GM21528 (cell line): Measurements from ENCODE around the gene FOXP1.

Experiments
- ATAC-seq: cut with Tn5 transposase; IDR thresholded peaks from one replicate; pipeline ENCODE4 v1.9.1; 2021; ENCODE audit warnings: mild to moderate bottlenecking, moderate library complexity; ENCODE audit not compliant: unreplicated experiment, low FRiP score

The FOXP1 gene

DNA sequence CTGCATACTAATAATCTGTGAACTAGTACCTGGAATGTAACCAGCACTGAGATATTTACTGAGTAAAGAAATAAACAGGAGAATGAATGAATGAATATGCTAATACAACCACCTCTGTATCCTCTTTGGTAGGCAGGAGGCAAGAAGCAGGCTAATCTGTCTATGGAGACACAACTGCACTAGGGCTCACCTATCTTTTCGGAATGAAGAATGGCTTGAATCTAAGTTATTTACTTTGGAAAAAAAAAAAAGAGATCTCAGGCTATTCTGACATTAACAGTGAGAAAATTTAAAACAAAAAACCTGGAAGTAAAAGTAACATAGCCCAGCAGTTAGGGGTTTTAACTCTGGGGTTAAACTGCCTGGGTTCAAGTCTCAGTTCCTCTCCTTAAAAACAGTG lies 174.2 kb downstream of the FOXP1 start:
- no peak for ATAC-seq

DNA sequence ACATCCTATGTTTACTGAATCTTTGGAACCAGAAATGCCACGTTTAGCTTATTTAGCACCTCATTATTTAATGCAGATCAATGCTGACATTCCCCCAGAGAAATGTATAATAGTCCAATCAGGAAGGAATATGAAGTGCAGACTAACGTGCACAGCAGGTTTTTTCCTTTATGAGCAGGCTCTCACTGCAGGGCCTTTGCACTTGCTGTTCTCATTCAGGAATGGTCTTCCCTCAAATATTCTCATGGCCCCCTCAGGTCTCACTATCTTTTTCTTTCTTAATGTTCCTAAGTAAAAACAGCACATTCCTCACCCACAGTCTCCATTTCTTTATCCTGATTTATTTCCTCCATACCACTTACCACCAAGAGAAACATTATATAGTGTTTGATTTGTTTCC lies 174.6 kb downstream of the FOXP1 start:
- no peak for ATAC-seq

DNA sequence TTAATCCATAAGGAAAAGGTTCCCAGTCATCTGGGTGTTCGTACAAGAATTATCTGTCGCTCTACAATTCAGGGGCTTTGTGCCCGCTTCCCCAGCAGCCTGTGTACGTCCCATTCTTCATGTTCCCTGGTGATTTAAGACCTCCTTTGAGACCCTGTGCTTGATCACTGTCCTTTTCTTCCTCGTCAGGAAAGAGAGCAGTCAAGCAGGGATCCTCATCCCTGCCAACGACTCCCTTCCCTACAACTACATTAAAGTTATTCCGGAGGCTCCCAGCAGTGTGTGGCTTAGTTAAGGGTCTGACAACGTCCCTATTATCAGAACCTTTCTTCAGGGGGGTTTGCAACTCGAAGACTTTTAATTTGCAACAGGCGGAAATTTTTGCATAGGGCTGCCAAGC lies 175.7 kb downstream of the FOXP1 start:
- ATAC-seq: no peak

DNA sequence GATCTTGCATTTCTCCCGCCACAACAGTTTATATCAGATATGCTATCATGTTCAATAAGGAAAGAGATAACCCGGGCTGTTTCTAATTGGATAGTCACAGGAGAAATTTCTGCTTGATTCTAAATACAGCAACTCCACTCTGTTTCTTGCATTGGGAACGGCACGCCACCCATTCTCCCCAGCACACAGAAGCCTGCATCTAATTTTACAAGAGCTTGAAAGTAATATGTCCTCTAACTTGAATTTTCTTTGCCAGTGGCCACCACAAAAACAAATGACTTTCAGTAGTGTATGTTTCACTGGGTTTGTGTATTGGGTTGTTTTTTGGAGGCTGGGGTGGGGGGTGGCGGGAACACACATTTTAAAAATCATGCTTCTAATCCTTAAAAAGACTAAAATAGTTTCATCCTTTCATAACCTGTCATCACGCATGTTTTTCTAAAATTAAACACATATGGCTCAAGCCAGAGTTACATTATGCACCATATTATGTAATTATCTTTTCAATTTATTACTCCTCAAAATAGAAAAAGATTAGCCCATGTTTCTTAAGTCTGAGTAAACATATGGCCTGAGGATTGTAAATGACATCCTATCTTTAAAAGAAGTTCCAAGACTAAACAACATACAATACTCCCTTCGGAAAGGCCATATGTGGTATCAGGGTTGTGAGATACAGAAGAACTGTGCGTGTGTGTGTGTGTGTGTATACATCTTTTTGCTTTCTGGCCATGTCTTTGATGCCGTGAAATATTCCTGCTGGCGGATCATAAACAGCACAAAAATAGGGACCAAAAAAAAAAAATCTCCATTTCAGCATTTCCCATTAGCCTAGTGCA lies 176.3 kb downstream of the FOXP1 start:
- ATAC-seq: no peak

DNA sequence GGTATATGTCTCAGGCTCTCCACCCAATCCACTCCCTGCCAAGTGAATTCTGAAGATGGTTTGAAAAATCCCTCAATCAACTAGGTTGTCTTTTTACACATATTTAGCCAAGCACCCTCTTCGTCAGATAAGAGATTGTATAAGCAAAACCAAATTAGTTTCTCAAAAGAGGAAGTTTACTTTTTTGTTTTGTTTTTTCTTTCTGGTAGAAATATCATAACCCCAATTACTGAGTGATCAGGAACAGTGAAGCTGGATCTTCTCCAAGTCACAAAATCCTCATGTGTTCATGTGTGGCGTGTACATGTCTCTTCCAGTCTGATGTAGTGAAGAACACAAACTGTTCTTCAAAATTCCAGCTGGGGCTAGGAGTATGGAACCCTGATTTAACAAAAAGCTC lies 180.6 kb downstream of the FOXP1 start:
- ATAC-seq: no peak

DNA sequence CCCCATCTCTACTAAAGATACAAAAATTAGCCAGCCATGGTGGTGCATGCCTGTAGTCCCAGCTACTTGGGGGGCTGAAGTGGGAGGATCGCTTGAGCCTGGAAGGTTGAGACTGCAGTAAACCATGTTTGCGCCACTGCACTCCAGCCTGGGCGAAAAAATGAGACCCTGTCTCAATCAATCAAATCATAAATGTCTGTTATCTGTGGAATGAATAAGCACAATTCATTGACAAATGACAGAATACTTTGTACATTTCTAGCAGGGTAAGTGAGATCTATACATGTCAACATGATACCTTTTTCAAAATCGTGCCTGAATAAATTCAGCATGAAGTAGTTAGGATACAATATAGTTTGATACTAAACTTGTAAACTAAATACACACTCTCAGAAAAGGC lies 181.2 kb downstream of the FOXP1 start:
- no peak for ATAC-seq

DNA sequence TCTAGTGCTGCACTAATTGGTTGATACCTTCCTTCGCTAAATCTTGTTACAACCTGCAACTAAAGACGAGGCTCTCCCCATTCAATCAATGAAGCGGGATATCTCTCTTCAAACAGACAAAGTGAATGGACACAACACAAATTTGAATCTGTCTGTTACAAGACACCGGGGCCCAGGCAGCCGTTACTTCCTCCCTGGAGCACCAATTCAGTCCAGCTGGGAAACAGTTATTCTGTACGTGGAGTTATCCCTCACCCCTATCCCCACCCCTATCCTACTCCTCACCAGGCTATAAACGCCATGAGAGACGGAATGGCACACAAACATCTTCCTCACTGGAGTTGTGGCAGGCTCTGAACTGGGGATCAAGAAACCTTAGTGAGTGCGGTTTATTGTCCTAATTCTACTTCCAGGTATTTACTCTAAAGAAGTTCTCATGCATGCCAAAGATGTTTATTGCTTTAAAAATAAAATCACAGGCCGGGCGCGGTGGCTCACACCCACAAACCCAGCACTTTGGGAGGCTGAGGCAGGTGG lies 181.8 kb downstream of the FOXP1 start:
- no peak for ATAC-seq

DNA sequence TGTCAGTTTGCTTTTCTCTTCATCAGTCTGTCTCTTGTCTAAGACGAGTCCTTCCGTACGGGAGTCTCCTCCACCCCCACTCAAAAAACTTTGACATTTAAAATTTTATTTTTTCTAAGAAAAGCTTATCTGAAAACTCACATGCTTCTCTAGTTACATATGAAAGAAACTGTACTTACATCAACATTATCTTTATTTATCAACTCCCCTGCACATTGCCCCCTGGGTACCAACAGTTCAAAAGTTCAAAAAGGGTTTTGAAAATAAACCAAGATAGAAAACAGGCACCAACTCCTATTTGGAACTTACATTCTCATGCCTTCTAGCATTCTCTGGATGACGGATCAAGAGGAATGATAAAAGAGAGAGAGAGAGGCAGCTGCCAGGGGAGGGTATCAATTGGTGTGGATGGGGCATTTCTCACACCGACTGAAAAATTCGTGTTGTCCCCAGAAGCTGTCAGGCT lies 182.5 kb downstream of the FOXP1 start:
- ATAC-seq: no peak

DNA sequence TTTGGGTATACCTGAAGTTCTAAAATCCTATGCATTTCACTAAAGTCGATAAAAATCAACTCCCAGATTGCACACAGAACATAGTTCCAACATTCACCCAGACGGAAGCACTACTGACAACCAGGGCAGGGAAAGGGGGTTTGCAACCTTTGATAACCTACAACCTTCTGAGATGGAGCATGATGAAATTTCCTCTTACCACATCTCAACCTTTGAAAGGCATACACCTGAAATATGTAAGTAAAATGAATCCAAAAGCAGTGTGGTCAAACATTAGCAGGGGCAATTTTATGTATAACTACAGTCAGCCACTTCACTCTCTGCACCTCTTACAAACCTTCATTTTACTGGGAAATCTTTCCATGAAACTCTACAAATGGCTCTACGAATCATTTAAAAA lies 184.1 kb downstream of the FOXP1 start:
- no peak for ATAC-seq

DNA sequence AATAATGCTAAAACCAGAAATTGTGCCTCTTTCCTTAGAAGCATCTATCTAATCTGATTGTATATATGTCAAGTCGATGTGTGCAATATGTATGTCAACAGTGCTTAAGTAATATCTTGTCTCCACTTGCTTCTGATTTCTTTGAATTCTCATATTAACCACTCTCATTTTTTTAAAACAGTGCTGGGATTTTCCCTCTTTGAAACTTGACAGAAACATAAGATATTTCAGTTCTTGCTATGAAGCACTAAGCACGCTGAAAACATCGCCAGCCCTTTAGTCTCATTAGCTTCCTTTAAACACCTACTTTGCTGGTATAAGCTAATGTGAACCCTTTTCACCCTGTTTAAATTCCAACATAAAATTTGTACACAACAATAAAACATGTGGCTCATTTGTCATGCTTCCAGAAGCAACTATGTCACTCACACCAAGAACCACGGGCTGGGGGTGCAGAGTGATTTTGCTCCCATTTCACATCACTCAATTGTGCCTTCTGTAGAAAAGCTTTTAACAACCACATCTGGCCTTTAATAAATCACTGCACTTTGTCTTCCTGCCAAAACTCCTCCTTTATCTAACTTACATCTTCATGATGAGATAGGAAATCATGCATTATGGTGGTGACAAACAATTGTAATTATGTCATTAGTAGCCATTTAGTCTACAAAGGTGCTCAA lies 185.2 kb downstream of the FOXP1 start:
- no peak for ATAC-seq

DNA sequence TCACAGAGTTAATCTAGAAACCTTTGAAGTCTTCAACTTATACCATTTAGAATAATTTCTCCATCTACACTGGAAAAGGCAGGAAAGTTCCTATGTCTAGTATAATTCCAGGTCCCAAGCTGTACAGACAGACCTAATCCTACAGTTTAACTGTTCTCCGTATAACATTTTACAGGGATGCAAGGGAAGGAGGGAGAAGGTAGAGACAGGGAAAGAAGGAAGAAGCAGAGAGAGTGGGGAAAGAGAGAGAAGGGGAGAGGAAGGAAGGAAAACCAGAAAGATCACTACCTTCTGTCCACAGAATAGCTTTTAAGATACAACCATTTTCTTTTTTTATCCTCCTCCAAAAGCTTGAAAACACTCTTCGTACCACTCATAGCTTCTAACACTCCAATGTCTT lies 185.8 kb downstream of the FOXP1 start:
- ATAC-seq: no peak

DNA sequence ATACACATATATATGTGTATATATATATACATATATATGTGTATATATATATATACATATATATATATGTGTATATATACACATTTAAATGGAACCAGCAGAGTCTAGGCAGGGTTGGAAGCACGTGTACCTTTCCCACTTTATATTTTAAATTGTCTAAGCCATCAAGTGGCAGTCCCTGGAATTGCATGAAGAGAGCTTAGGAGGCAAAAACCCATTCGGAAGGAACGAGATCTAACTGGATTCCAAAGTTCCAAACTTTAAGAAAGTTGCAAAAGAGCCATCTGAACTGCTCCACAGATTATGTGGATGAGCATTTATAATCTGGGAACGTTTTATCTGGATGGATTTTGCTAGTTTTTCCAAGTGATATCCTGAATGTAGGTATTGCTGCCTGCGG lies 186.5 kb downstream of the FOXP1 start:
- no peak for ATAC-seq

DNA sequence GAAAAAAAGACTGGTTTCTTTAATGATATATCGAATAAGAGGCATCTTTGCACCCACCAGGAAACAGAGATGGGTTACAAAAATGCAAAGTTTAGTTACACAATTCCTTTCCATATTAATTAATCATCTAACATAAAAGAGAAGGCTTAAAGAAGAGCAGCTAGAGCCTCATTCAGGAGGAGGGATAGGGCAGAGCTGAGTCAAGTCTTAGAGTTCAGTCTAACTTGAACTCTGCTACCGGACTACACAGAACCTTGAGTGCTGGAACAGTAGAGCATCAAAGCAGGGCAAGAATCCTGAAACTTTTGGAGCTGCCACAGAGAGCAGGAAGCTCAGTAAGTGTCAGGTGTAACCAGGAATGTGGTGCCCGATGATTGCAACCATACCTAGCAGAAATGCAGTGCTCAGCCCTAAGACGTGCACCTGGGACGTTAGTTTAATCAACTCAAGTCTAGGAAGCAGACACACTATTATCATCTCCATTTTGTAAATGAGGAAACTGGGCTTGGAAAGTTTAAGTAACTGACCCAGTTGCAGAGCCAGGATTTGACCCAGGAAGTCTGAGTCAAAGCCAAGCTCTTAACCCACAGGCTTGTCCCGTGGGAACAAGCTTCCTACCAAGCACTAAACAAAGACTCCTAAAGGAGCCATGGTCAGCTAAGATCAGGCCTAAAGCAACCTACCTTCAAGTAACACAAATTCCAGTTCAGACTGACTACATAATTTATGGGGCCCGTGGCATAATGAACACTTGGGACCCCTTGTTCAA lies 187.4 kb downstream of the FOXP1 start:
- no peak for ATAC-seq

DNA sequence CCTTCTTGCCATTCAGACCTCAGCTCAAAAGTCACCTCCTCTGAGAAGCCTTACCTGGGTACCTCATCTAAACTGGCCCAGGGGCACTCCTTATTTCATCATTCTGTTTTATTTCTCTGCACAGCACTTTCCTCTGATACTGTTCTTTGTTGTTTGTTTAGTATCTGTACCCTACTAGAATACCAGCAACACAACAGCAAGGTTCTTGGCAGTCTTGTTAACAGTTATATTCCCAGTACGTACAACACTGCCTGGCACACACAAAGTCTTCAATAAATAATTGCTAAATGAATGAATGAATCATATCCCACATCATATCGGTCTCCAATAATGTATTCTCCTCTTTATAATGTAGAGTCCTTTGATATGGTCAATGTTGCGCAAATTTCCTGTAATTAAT lies 188.1 kb downstream of the FOXP1 start:
- ATAC-seq: no peak

DNA sequence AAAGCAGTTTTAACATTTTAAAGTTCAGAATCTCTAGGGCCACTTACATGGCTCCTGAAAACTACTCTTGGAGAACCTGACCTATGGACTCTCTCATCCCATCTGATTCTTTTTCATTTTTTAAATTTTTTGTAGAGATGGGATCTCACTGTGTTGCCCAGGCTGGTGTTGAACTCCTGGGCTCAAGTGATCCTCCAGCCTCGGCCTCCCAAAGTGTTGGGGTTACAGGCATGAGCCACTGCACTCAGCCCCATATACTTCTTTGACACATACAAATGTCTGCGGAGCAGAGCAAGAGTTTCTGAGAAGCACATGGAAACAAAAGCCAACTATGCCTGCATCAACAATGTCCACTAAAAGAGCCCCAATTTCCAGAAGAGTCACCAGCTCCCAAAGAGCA lies 189.8 kb downstream of the FOXP1 start:
- ATAC-seq: no peak

DNA sequence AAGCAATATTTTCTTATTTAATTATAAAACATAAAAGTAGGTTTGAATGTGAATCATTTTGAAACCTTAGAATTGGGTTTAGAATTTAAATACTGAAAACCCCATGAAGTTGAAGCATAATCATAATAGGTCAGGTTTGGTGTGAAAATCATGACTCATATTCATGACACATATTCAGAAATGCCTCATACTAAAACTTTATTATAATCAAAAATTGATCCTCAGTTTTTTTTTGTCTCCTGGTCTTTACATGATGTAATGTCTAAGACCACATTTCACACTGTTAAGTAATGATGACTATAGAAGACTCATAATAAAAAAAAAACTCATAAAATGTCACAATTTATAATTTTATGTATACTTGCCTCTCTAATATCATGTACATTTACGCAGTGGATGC lies 190.4 kb downstream of the FOXP1 start:
- ATAC-seq: peak; percentile 26

DNA sequence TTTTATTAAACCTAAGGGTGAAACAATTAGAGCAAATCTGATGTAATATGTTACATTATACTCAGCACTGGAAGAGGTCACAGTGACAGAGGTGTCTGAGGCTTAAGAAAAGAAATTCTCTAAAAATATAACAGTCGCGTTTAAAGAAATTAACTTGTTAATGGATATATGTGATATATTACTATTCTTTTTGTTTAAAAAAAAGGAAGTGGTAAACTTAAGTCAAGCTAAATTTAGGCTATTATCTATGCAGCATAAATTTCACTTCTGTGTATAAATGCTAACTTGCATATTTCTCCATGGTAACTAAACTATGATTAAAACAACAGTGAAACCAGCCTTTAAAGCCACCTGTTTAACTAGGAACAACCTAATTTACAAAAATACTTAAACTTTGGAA lies 191.3 kb downstream of the FOXP1 start:
- ATAC-seq: peak; percentile 84

DNA sequence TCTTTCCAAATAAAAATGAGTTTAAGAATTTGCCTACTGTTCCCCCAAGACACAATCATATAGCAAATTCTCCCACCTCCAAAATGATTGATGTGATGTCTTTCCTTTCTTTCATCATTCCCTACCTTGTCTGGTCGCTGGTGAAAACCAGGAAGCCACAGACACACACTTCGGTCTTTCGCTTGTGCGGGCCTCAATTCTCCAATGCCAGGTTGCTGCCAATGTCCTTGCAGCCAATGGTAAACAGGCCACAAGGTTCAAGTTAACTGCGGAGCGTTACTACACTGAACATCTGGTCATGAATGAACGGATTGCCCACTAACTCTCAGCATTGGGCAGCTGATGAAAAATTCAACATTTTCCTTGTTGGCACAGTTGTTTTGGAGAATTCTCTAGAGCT lies 192.2 kb downstream of the FOXP1 start:
- ATAC-seq: no peak

DNA sequence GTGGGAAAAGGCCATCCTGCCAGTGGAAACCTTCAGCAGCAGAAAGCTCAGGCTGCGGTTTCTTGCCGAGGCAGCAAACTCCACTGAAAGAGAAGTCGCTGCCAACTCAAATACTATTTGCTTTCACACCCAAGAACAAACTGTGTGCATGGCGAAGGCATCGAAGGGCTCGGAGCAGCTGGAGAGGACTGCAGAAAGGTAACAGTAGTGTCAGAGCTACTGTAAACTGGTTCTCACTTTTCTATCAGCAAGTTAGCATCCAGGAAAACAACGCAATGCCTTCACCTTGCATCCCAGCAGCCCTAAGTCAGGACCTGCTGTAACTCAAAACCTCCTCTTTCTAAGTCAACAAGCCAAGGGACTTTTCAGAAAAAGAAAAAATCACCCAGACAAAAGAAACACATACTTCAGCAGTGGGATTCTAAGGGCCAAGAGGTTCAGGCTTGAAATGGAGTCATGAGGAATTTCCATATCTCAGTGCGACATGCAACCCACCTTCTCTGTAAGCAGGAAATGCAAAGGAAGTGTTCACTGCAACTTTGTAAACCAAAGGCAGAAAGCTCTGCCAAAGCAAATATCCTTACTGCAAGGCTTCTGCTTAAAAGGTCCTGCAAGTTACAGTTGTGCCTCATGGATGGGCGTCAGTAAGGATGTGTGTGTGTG lies 193.5 kb downstream of the FOXP1 start:
- no peak for ATAC-seq

DNA sequence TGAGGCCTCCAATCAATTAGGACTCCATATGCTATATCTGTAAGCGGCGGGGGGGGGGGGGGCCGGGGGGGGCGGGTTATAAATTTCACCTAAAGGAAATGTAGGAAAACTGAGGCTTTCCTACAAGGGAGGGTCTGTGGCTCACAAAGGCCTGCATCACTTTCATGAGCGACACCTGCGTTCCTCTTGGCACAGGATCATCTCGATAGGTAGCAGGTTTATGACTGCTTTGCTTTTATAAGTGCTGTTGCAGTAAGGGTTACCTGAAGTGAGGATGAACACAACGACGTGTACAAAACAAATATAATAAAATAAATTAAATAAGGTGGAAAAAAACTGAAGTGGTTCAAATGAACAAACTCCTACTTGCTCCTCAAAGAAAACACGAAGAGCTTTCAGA lies 194.3 kb downstream of the FOXP1 start:
- no peak for ATAC-seq
